NCI-H2196 (cell line): ENCODE measurements around the gene CAP2.
"Not testable (repeated sequence)": the region's sequence is repeated elsewhere in the genome, so short reads cannot be mapped to it uniquely, and the experiment has no call there.

Experiments
- DNase-seq: peaks from one replicate; lab custom pipeline; 2025; ENCODE audit not compliant: unreplicated experiment; lab: John Stamatoyannopoulos, UW

Gene CAP2

GRCh38 chr6:17501442-17501841 is 108.0 kb downstream of the CAP2 start:
- DNase-seq = no peak

GRCh38 chr6:17501982-17502704 is 108.7 kb downstream of the CAP2 start:
- no peak for DNase-seq

- DNase-seq = no peak
These were observed 109.7 kb downstream of the CAP2 start for GRCh38 chr6:17503051-17503450.

- no peak for DNase-seq
These were observed 110.6 kb downstream of the CAP2 start for GRCh38 chr6:17504005-17504404.

GRCh38 chr6:17505062-17505476 is 111.7 kb downstream of the CAP2 start:
- DNase-seq = no peak

GRCh38 chr6:17505767-17506280 is 112.4 kb downstream of the CAP2 start:
- no peak for DNase-seq

- no peak for DNase-seq
These were observed 113.1 kb downstream of the CAP2 start for GRCh38 chr6:17506531-17506930.

- no peak for DNase-seq
These were observed 113.6 kb downstream of the CAP2 start for GRCh38 chr6:17506962-17507361.

- DNase-seq = no peak
These were observed 117.7 kb downstream of the CAP2 start for GRCh38 chr6:17511084-17511483.

GRCh38 chr6:17511580-17511979 is 118.2 kb downstream of the CAP2 start:
- no peak for DNase-seq

GRCh38 chr6:17519120-17519519 is 125.7 kb downstream of the CAP2 start:
- no peak for DNase-seq

GRCh38 chr6:17525637-17526036 is 132.2 kb downstream of the CAP2 start:
- DNase-seq = no peak

- no peak for DNase-seq
These were observed 133.7 kb downstream of the CAP2 start for GRCh38 chr6:17527076-17527475.

GRCh38 chr6:17530321-17530835 is 137.0 kb downstream of the CAP2 start:
- DNase-seq = no peak

GRCh38 chr6:17536586-17536985 is 143.2 kb downstream of the CAP2 start:
- DNase-seq = no peak

- no peak for DNase-seq
These were observed 148.8 kb downstream of the CAP2 start for GRCh38 chr6:17542243-17542642.

- DNase-seq = not testable (repeated sequence)
These were observed 152.3 kb downstream of the CAP2 start for GRCh38 chr6:17545681-17546080.

GRCh38 chr6:17551383-17551958 is 158.1 kb downstream of the CAP2 start:
- no peak for DNase-seq

GRCh38 chr6:17552861-17553260 is 159.5 kb downstream of the CAP2 start:
- no peak for DNase-seq

- DNase-seq = no peak
These were observed 162.6 kb downstream of the CAP2 start for GRCh38 chr6:17556014-17556413.

- DNase-seq = no peak
These were observed 169.2 kb downstream of the CAP2 start for GRCh38 chr6:17562636-17563035.

- no peak for DNase-seq
These were observed 172.0 kb downstream of the CAP2 start for GRCh38 chr6:17565399-17565798.
